B cell (primary cell): ENCODE measurements around the gene STK11. TPM values are rescaled to one million over a fixed set of nuclear protein-coding genes. Genes with fewer than 3 reads are reported as not detected.

Experiments
- ATAC-seq: fragments of 200-7000 bp; cut with Tn5 transposase; one replicate; pipeline ENCODE4 v1.10.0; 2021; ENCODE audit warnings: low read depth, mild to moderate bottlenecking, moderate number of reproducible peaks, moderate library complexity
- CTCF ChIA-PET: fragments of 350-600 bp; sonication (Branson Sonifier 250); formaldehyde crosslinking; loops from one replicate; lab custom pipeline; 2021; ENCODE audit warnings: antibody characterized with exemption, inconsistent platforms; lab: Charles Lee
- POLR2A ChIA-PET: fragments of 350-600 bp; sonication (Branson Sonifier 250); formaldehyde crosslinking; loops from one replicate; lab custom pipeline; 2021; ENCODE audit warnings: antibody characterized with exemption; lab: Charles Lee
- DNase-seq: peaks from one replicate; pipeline ENCODE4 v3.0.0; 2013
- H2AFZ ChIP-seq: 2 replicates; pipeline ENCODE4 v1.6.1; 2012; ENCODE audit warnings: mild to moderate bottlenecking, low read depth, low read length; ENCODE audit not compliant: insufficient read depth, poor library complexity, severe bottlenecking
- H3K27ac ChIP-seq, 2 donors: 1 replicate in 1 of 2; 2 replicates in 1 of 2; pipeline ENCODE4 v1.5.1; 2012 to 2013; ENCODE audit warnings: low read length in 2 of 2, mild to moderate bottlenecking in 2 of 2, moderate library complexity in 1 of 2
- H3K27me3 ChIP-seq, 4 experiments: fragments of 200-600 bp in 1 of 4; sonication (generic) in 1 of 4; replicated peaks in 1 of 4; 1 replicate in 2 of 4; 2 replicates in 2 of 4; pipeline versions ENCODE4 v1.6.1 to v1.7.0; 2013 to 2016; ENCODE audit warnings: low read length in 3 of 4, mild to moderate bottlenecking in 2 of 4, mixed read lengths in 1 of 4, moderate library complexity in 1 of 4; ENCODE audit not compliant: insufficient read depth in 4 of 4, control insufficient read depth in 3 of 4; ENCODE audit errors: control extremely low read depth in 1 of 4
- H3K36me3 ChIP-seq, 2 experiments: replicated peaks in 1 of 2; 1 replicate in 1 of 2; 2 replicates in 1 of 2; pipeline versions ENCODE4 v1.6.1 to v1.7.1; 2013; ENCODE audit warnings: low read length in 1 of 2; ENCODE audit not compliant: insufficient read depth in 2 of 2, control insufficient read depth in 1 of 2; ENCODE audit errors: control extremely low read depth in 1 of 2, extremely low read depth in 1 of 2
- H3K4me1 ChIP-seq, 2 donors: fragments of 200-600 bp in 1 of 2; sonication (generic) in 1 of 2; 1 replicate in 1 of 2; 2 replicates in 1 of 2; pipeline versions ENCODE4 v1.5.1 to v1.6.1; 2013 to 2017; ENCODE audit warnings: low read length in 2 of 2; ENCODE audit not compliant: control insufficient read depth in 2 of 2, insufficient read depth in 2 of 2
- H3K4me2 ChIP-seq: replicated peaks from 2 replicates; pipeline ENCODE3; 2012; ENCODE audit warnings: mild to moderate bottlenecking, low read depth, low read length; ENCODE audit not compliant: poor library complexity, severe bottlenecking
- H3K4me3 ChIP-seq, 5 experiments: fragments of 200-600 bp in 1 of 5; sonication (generic) in 1 of 5; 1 replicate in 3 of 5; 2 replicates in 2 of 5; pipeline versions ENCODE4 v1.5.1 to v1.7.0; 2011 to 2016; ENCODE audit warnings: low read length in 4 of 5, mild to moderate bottlenecking in 4 of 5, low read depth in 2 of 5, control low read depth in 1 of 5, moderate library complexity in 1 of 5; ENCODE audit not compliant: insufficient read depth in 1 of 5; ENCODE audit errors: control extremely low read depth in 1 of 5, extremely low read depth in 1 of 5
- H3K79me2 ChIP-seq: fragments of 200-600 bp; sonication (generic); one replicate; pipeline ENCODE4 v1.6.0; 2016; ENCODE audit warnings: low read length; ENCODE audit not compliant: control insufficient read depth, insufficient read depth
- H3K9ac ChIP-seq: fragments of 200-600 bp; sonication (generic); 2 replicates; pipeline ENCODE4 v1.6.1; 2017; ENCODE audit warnings: mild to moderate bottlenecking, low read length, moderate library complexity
- H3K9me3 ChIP-seq, 3 donors: one replicate each; pipeline versions ENCODE4 v1.6.1 to v1.7.1; 2013; ENCODE audit warnings: low read length in 2 of 3; ENCODE audit not compliant: control insufficient read depth in 2 of 3, insufficient read depth in 1 of 3; ENCODE audit errors: control extremely low read depth in 1 of 3
- H4K20me1 ChIP-seq: 2 replicates; pipeline ENCODE4 v1.6.0; 2012; ENCODE audit warnings: mild to moderate bottlenecking, low read length; ENCODE audit not compliant: insufficient read depth, control insufficient read depth, poor library complexity, severe bottlenecking
- H3K27ac Mint-ChIP-seq: one replicate; pipeline ENCODE4 v1.8.0; 2021; ENCODE audit warnings: mixed read lengths
- H3K27me3 Mint-ChIP-seq: one replicate; pipeline ENCODE4 v1.8.0; 2021; ENCODE audit warnings: mixed read lengths
- H3K4me1 Mint-ChIP-seq: one replicate; pipeline ENCODE4 v1.8.0; 2021; ENCODE audit warnings: mixed read lengths
- H3K4me3 Mint-ChIP-seq: one replicate; pipeline ENCODE4 v1.8.0; 2021; ENCODE audit warnings: mixed read lengths
- H3K9me3 Mint-ChIP-seq: one replicate; pipeline ENCODE4 v1.8.0; 2022; ENCODE audit warnings: mixed read lengths; ENCODE audit not compliant: insufficient read depth
- EZH2 ChIP-seq: IDR thresholded peaks from 2 replicates; pipeline ENCODE4 v1.6.1; 2012; ENCODE audit warnings: borderline replicate concordance, low read depth, mild to moderate bottlenecking, moderate library complexity, low read length; ENCODE audit not compliant: insufficient read depth, poor library complexity, severe bottlenecking
- WGBS: methylation state at CpG from one replicate; pipeline ENCODE4 v1.1.5; 2013; ENCODE audit warnings: missing lambda C conversion rate; ENCODE audit not compliant: insufficient coverage; 5-methylcytosine and 5-hydroxymethylcytosine counted together
- intact Hi-C: fragments of 100-400 bp; cut with micrococcal nuclease; formaldehyde crosslinking; loops from one replicate; pipeline ENCODE4 v1.10.0; 2022
- polyA plus RNA-seq: library from polyadenylated mRNA; depleted of rRNA; stranded (reverse); fragments of >200 nt; gene quantifications from 2 replicates; pipeline ENCODE4 v1.2.3, GENCODE V29; 2012
- total RNA-seq, 2 donors: library from RNA; stranded (reverse); fragments of 120-200 nt in 1 of 2; gene quantifications; 1 replicate in 1 of 2; 2 replicates in 1 of 2; pipeline versions ENCODE4 v1.2.3 to v1.2.4, GENCODE V29; 2013 to 2022
- TF ChIP-seq, protein P1 (sequence below): fragments of 200-600 bp; IDR thresholded peaks from one replicate; pipeline ENCODE4 v1.8.0; 2022; ENCODE audit warnings: antibody characterized with exemption, mild to moderate bottlenecking

Gene STK11
- total and polyA plus RNA-seq, 2 donors (not counting 1 experiment from before 2014, with no cell fraction given): 87.9 to 89.9 TPM

GRCh38 chr19:1177322-1178114, 28.1 kb upstream of the STK11 start:
- POLR2A ChIA-PET: no interaction called here
- Mint-ChIP-seq H3K27me3 (no peaks in the 10 kb centered on the region), H3K27ac (no peak overlapping the region), H3K4me1 (peaks cover 20% of the 10 kb centered on the region), H3K9me3 (no peaks in the 10 kb centered on the region), H3K4me3 (no peak overlapping the region)
- intact Hi-C loops: no loop called here
- 88% methylated on average over 23 of the region's 25 CpGs for WGBS
- Histone ChIP-seq H3K4me1 (peaks cover 18 to 21% of the 10 kb centered on the region in 2 donors), H3K4me2 (no peak overlapping the region), H3K27ac (no peak overlapping the region), H3K4me3 (no peak overlapping the region), H3K36me3 (no peaks in the 10 kb centered on the region), H4K20me1 (no peaks in the 10 kb centered on the region), H3K79me2 (peaks cover 20% of the 10 kb centered on the region), H3K9ac (no peak overlapping the region), H3K27me3 (no peaks in the 10 kb centered on the region), H3K9me3 (peaks cover 0 to 5% (median 0%) of the 10 kb centered on the region in 3 donors), H2AFZ (no peak overlapping the region)
- CTCF ChIA-PET: interaction anchor here (0.6 to 1.2 kb wide), 4 partner anchors 10 to 369 kb away, joined by 3 to 4 read pairs (median 3); no protein-coding TSS in a partner anchor
- no peak for DNase-seq
- TF ChIP-seq EZH2: no peak
- TF ChIP-seq, protein P1, sequence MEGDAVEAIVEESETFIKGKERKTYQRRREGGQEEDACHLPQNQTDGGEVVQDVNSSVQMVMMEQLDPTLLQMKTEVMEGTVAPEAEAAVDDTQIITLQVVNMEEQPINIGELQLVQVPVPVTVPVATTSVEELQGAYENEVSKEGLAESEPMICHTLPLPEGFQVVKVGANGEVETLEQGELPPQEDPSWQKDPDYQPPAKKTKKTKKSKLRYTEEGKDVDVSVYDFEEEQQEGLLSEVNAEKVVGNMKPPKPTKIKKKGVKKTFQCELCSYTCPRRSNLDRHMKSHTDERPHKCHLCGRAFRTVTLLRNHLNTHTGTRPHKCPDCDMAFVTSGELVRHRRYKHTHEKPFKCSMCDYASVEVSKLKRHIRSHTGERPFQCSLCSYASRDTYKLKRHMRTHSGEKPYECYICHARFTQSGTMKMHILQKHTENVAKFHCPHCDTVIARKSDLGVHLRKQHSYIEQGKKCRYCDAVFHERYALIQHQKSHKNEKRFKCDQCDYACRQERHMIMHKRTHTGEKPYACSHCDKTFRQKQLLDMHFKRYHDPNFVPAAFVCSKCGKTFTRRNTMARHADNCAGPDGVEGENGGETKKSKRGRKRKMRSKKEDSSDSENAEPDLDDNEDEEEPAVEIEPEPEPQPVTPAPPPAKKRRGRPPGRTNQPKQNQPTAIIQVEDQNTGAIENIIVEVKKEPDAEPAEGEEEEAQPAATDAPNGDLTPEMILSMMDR: no peak
- no peak for ATAC-seq

DNA sequence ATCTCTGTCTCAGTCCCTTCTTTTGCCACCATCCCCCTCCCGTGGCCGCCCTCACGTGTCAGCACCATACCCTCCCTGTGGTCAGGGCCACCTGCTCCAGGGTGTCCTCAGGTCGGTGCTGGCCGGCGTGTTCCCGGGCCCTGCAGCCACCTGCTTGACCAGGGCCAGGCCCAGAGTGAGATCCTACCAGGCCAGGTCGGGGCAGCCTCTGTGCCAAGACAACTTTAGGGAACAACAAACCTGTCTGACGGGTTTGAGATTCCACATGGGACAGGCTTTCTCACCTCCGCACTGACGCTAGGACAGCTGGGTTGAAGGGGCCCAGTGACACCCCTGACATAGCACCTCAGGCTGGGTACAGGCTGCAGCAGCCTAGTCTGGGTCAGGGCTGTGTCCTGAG, 24.0 kb upstream of the STK11 start:
- no peaks in the 10 kb centered on the region for H3K27me3 Mint-ChIP-seq
- TF ChIP-seq EZH2: no peak
- TF ChIP-seq, protein P1: no peak
- Histone ChIP-seq H3K27me3 (no peaks in the 10 kb centered on the region), H3K36me3 (no peaks in the 10 kb centered on the region), H3K9ac (no peak overlapping the region), H4K20me1 (no peaks in the 10 kb centered on the region), H2AFZ (no peak overlapping the region), H3K27ac (no peak overlapping the region), H3K79me2 (no peaks in the 10 kb centered on the region), H3K4me3 (no peak overlapping the region), H3K4me1 (peaks cover 10 to 11% of the 10 kb centered on the region in 2 donors), H3K4me2 (no peak overlapping the region), H3K9me3 (no peaks in the 10 kb centered on the region)
- H3K4me3 Mint-ChIP-seq: no peak overlapping the region
- intact Hi-C loops: no loop called here
- no peak overlapping the region for H3K27ac Mint-ChIP-seq
- DNase-seq (no peak), ATAC-seq (no peak)
- ChIA-PET CTCF (no interaction called here), POLR2A (interaction anchor here (0.5 kb wide), 1 partner anchor 13 kb away, joined by 4 read pairs; no protein-coding TSS in a partner anchor)
- H3K4me1 Mint-ChIP-seq: peaks cover 10% of the 10 kb centered on the region
- 93% methylated on average over 11 of the region's 11 CpGs for WGBS
- H3K9me3 Mint-ChIP-seq: no peaks in the 10 kb centered on the region
